AG09309 (cell line): ENCODE data around the gene MEF2C.

ENCODE experiments used
- DNase-seq: peaks from one replicate; pipeline ENCODE4 v3.0.0-alpha.2; 2010; ENCODE audit warnings: low read depth
- H3K4me3 ChIP-seq: 2 replicates; pipeline ENCODE4 v1.5.1; 2011; ENCODE audit warnings: mild to moderate bottlenecking, low read depth, low read length, moderate library complexity; ENCODE audit not compliant: control insufficient read depth
- CTCF ChIP-seq: IDR thresholded peaks from 2 replicates; pipeline ENCODE4 v1.5.1; 2011; ENCODE audit warnings: mild to moderate bottlenecking, low read depth, low read length, inconsistent platforms; ENCODE audit not compliant: insufficient read depth, control insufficient read depth; ENCODE audit errors: missing control alignments

Gene MEF2C

GRCh38 chr5:88746438-88746882, 136.5 kb downstream of the MEF2C start:
- no peak for DNase-seq
- no peak overlapping the region for H3K4me3 ChIP-seq
- TF ChIP-seq CTCF: no peak

GRCh38 chr5:88745093-88745696, 137.8 kb downstream of the MEF2C start:
- no peak for TF ChIP-seq CTCF
- H3K4me3 ChIP-seq: no peak overlapping the region
- DNase-seq: no peak

GRCh38 chr5:88743231-88743834, 139.7 kb downstream of the MEF2C start:
- TF ChIP-seq CTCF: no peak
- no peak overlapping the region for H3K4me3 ChIP-seq
- no peak for DNase-seq

- no peak for TF ChIP-seq CTCF
- no peak overlapping the region for H3K4me3 ChIP-seq
- DNase-seq: no peak
Observed at GRCh38 chr5:88741964-88742363, 141.0 kb downstream of the MEF2C start.

GRCh38 chr5:88740604-88741185, 142.3 kb downstream of the MEF2C start:
- no peak overlapping the region for H3K4me3 ChIP-seq
- no peak for DNase-seq
- TF ChIP-seq CTCF: no peak

GRCh38 chr5:88736494-88736893, 146.5 kb downstream of the MEF2C start:
- no peak for TF ChIP-seq CTCF
- no peak overlapping the region for H3K4me3 ChIP-seq
- DNase-seq: no peak
